WTC11 (cell line): ENCODE results near the gene ANO8. TPM values are rescaled to one million over a fixed set of nuclear protein-coding genes. Genes with fewer than 3 reads are reported as not detected.
"Not testable (repeated sequence)": the region's sequence is repeated elsewhere in the genome, so short reads cannot be mapped to it uniquely, and the experiment has no call there.

Experiments
- ATAC-seq: fragments of 200-7000 bp; cut with Tn5 transposase; 2 replicates; pipeline ENCODE4 v1.10.0; 2021; ENCODE audit warnings: mild to moderate bottlenecking, moderate library complexity
- CTCF ChIA-PET: fragments of 300-600 bp; sonication (Branson Sonifier 250); formaldehyde crosslinking; loops from one replicate; lab custom pipeline; 2021; ENCODE audit warnings: antibody characterized with exemption; lab: Charles Lee
- POLR2A ChIA-PET: fragments of 350-600 bp; sonication (Branson Sonifier 250); formaldehyde crosslinking; loops from one replicate; lab custom pipeline; 2021; ENCODE audit warnings: antibody characterized with exemption; lab: Charles Lee
- DNase-seq: peaks from one replicate; pipeline ENCODE4 v3.0.0; 2021; ENCODE audit warnings: low spot score
- H3K27ac Mint-ChIP-seq: 2 replicates; pipeline ENCODE4 v1.8.0; 2021; ENCODE audit warnings: mixed read lengths
- H3K27me3 Mint-ChIP-seq: 2 replicates; pipeline ENCODE4 v1.8.0; 2021; ENCODE audit warnings: low read depth, mild to moderate bottlenecking, moderate library complexity, mixed read lengths
- H3K36me3 Mint-ChIP-seq: 2 replicates; pipeline ENCODE4 v1.8.0; 2021; ENCODE audit warnings: mixed read lengths
- H3K4me1 Mint-ChIP-seq: 2 replicates; pipeline ENCODE4 v1.8.0; 2022; ENCODE audit warnings: mixed read lengths
- H3K4me3 Mint-ChIP-seq: 2 replicates; pipeline ENCODE4 v1.8.0; 2021; ENCODE audit warnings: mild to moderate bottlenecking, moderate library complexity, mixed read lengths
- H3K9me3 Mint-ChIP-seq: 2 replicates; pipeline ENCODE4 v1.8.0; 2021; ENCODE audit warnings: mixed read lengths
- ERG ChIP-seq: fragments of 250-450 bp; sonication (Bioruptor Pico); IDR thresholded peaks from 2 replicates; pipeline ENCODE4 v1.8.0; 2021; ENCODE audit warnings: mild to moderate bottlenecking
- GABPB1 ChIP-seq: sonication (generic); formaldehyde crosslinking; IDR thresholded peaks from 2 replicates; pipeline ENCODE4 v1.8.1; 2023; ENCODE audit warnings: mild to moderate bottlenecking, missing genetic modification reagents
- JAZF1 ChIP-seq: fragments of 250-450 bp; sonication (Bioruptor Pico); IDR thresholded peaks from 2 replicates; pipeline ENCODE4 v1.9.0; 2021; ENCODE audit warnings: moderate library complexity, mild to moderate bottlenecking, inconsistent platforms
- JUN ChIP-seq: sonication (generic); formaldehyde crosslinking; IDR thresholded peaks from 2 replicates; pipeline ENCODE4 v1.8.0; 2023; ENCODE audit warnings: mild to moderate bottlenecking, missing genetic modification reagents
- USF1 ChIP-seq: sonication (generic); formaldehyde crosslinking; IDR thresholded peaks from 2 replicates; pipeline ENCODE4 v1.8.0; 2022; ENCODE audit warnings: mild to moderate bottlenecking, missing genetic modification reagents
- ZMAT4 ChIP-seq: fragments of 250-450 bp; sonication (Bioruptor Pico); IDR thresholded peaks from 2 replicates; pipeline ENCODE4 v1.9.0; 2021; ENCODE audit warnings: mild to moderate bottlenecking
- ZNF121 ChIP-seq: sonication (generic); formaldehyde crosslinking; IDR thresholded peaks from 2 replicates; pipeline ENCODE4 v1.8.0; 2023; ENCODE audit warnings: missing genetic modification reagents
- ZNF671 ChIP-seq: fragments of 250-450 bp; sonication (Bioruptor Pico); IDR thresholded peaks from 2 replicates; pipeline ENCODE4 v1.8.0; 2021; ENCODE audit warnings: mild to moderate bottlenecking
- total RNA-seq: library from RNA; stranded (reverse); gene quantifications from 3 replicates; pipeline ENCODE4 v1.2.3, GENCODE V29; 2021
- TF ChIP-seq, protein P1 (sequence below): sonication (generic); formaldehyde crosslinking; IDR thresholded peaks from 2 replicates; pipeline ENCODE4 v1.8.1; 2023; ENCODE audit warnings: mild to moderate bottlenecking, missing genetic modification reagents
- TF ChIP-seq, protein P2 (sequence below): sonication (generic); formaldehyde crosslinking; IDR thresholded peaks from 2 replicates; pipeline ENCODE4 v1.8.0; 2022; ENCODE audit warnings: mild to moderate bottlenecking, missing genetic modification reagents
- TF ChIP-seq, protein P3 (sequence below): sonication (generic); formaldehyde crosslinking; IDR thresholded peaks from 2 replicates; pipeline ENCODE4 v1.8.1; 2023; ENCODE audit warnings: mild to moderate bottlenecking, missing genetic modification reagents, moderate library complexity

Gene ANO8
- total RNA-seq, 1 experiment from 2014 or later, result 32.6 TPM

DNA sequence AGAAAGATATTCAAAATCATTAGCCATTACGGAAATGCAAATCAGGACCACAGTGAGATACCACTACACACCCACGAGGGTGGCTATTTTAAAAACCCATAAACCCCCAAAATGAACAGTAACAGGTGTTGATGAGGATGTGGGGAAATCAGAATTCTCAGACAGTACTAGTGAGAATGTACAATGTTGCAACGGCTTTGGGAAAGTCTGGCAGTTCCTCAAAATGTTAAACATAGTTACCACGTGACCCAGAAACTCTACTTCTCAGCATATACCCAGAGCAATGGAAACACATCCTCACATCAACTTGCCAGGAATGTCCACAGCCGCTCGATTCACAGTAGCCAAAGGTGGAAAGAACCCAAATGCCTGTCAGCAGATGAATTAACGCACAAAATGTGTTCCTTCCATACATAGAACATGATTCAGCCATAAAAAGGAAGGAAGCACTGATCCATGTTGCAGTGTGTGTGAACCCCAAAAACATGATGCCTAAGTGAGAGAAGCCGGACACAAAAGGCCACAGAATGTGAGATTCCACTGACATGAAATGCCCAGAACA, 35.5 kb upstream of the ANO8 start:
- Mint-ChIP-seq H3K27ac (no peak overlapping the region), H3K9me3 (no peaks in the 10 kb centered on the region), H3K36me3 (no peaks in the 10 kb centered on the region), H3K4me3 (no peak overlapping the region), H3K4me1 (peaks cover 6% of the 10 kb centered on the region; the same call in 1 of the 2 replicates), H3K27me3 (peaks cover 2% of the 10 kb centered on the region; the same call in 1 of the 2 replicates)
- no peak for DNase-seq
- TF ChIP-seq, protein P1, sequence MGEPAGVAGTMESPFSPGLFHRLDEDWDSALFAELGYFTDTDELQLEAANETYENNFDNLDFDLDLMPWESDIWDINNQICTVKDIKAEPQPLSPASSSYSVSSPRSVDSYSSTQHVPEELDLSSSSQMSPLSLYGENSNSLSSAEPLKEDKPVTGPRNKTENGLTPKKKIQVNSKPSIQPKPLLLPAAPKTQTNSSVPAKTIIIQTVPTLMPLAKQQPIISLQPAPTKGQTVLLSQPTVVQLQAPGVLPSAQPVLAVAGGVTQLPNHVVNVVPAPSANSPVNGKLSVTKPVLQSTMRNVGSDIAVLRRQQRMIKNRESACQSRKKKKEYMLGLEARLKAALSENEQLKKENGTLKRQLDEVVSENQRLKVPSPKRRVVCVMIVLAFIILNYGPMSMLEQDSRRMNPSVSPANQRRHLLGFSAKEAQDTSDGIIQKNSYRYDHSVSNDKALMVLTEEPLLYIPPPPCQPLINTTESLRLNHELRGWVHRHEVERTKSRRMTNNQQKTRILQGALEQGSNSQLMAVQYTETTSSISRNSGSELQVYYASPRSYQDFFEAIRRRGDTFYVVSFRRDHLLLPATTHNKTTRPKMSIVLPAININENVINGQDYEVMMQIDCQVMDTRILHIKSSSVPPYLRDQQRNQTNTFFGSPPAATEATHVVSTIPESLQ (CRISPR knock-in tag), result no peak
- CTCF ChIA-PET, result no interaction called here
- ATAC-seq, result no peak
- POLR2A ChIA-PET, result no interaction called here

GRCh38 chr19:17365361-17365760, 30.7 kb upstream of the ANO8 start:
- peaks cover 6% of the 10 kb centered on the region for H3K27me3 Mint-ChIP-seq
- DNase-seq (no peak), ATAC-seq (no peak)
- no peak overlapping the region for H3K4me3 Mint-ChIP-seq
- POLR2A ChIA-PET, result no interaction called here
- H3K4me1 Mint-ChIP-seq, result peaks cover 4% of the 10 kb centered on the region; the same call in 1 of the 2 replicates
- H3K9me3 Mint-ChIP-seq, result no peaks in the 10 kb centered on the region
- no peak overlapping the region for H3K27ac Mint-ChIP-seq
- CTCF ChIA-PET, result interaction anchor here (0.9 to 1.7 kb wide), 4 partner anchors 10 to 131 kb away, joined by 3 to 8 read pairs (median 4); no protein-coding TSS in a partner anchor
- no peaks in the 10 kb centered on the region for H3K36me3 Mint-ChIP-seq
- TF ChIP-seq JAZF1 (CRISPR knock-in tag), result no peak
- TF ChIP-seq, protein P2, sequence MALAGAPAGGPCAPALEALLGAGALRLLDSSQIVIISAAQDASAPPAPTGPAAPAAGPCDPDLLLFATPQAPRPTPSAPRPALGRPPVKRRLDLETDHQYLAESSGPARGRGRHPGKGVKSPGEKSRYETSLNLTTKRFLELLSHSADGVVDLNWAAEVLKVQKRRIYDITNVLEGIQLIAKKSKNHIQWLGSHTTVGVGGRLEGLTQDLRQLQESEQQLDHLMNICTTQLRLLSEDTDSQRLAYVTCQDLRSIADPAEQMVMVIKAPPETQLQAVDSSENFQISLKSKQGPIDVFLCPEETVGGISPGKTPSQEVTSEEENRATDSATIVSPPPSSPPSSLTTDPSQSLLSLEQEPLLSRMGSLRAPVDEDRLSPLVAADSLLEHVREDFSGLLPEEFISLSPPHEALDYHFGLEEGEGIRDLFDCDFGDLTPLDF (CRISPR knock-in tag), result no peak
- TF ChIP-seq ZMAT4 (CRISPR knock-in tag), result no peak
- no peak for TF ChIP-seq JUN (CRISPR knock-in tag)
- TF ChIP-seq ERG (CRISPR knock-in tag), result no peak
- TF ChIP-seq, protein P3, sequence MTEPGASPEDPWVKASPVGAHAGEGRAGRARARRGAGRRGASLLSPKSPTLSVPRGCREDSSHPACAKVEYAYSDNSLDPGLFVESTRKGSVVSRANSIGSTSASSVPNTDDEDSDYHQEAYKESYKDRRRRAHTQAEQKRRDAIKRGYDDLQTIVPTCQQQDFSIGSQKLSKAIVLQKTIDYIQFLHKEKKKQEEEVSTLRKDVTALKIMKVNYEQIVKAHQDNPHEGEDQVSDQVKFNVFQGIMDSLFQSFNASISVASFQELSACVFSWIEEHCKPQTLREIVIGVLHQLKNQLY, result no peak
- TF ChIP-seq ZNF671, result no peak
- no peak for TF ChIP-seq GABPB1 (CRISPR knock-in tag)
- TF ChIP-seq USF1 (CRISPR knock-in tag), result no peak

GRCh38 chr19:17363852-17364605, 29.4 kb upstream of the ANO8 start:
- DNase-seq, ATAC-seq, POLR2A ChIA-PET, H3K4me1 Mint-ChIP-seq, H3K27ac Mint-ChIP-seq, H3K9me3 Mint-ChIP-seq, H3K4me3 Mint-ChIP-seq, H3K36me3 Mint-ChIP-seq, H3K27me3 Mint-ChIP-seq: not testable (repeated sequence)
- CTCF ChIA-PET, result interaction anchor here (0.7 to 1.0 kb wide), 2 partner anchors 17 to 36 kb away, joined by 3 read pairs; no protein-coding TSS in a partner anchor
- peak; percentile 52; the same call in 1 of the 2 replicates for TF ChIP-seq ZNF121 (CRISPR knock-in tag)
